Psoas muscle (tissue), 8 donors: ENCODE measurements around the gene ADCY1. TPM values are rescaled to one million over a fixed set of nuclear protein-coding genes. Genes with fewer than 3 reads are reported as not detected.

Experiments
- ATAC-seq, 4 donors: fragments of 200-7000 bp; cut with Tn5 transposase; one replicate each; pipeline ENCODE4 v1.9.1; 2020; ENCODE audit warnings: moderate library complexity in 3 of 4, mild to moderate bottlenecking in 2 of 4
- DNase-seq, 2 donors: peaks; one replicate each; pipeline ENCODE4 v3.0.0-alpha.2; 2020
- H3K27ac ChIP-seq: fragments of 200-600 bp; one replicate; pipeline ENCODE4 v1.8.0; 2022
- H3K27me3 ChIP-seq, 3 donors: fragments of 200-600 bp in 1 of 3; one replicate each; pipeline versions ENCODE4 v1.6.1 to v1.8.0; 2013 to 2022; ENCODE audit warnings: low read length in 2 of 3, mild to moderate bottlenecking in 2 of 3, moderate library complexity in 1 of 3; ENCODE audit not compliant: insufficient read depth in 3 of 3
- H3K36me3 ChIP-seq, 2 donors: fragments of 200-600 bp in 1 of 2; one replicate each; pipeline versions ENCODE4 v1.6.1 to v1.8.0; 2013 to 2022; ENCODE audit warnings: low read depth in 1 of 2, mild to moderate bottlenecking in 1 of 2, moderate library complexity in 1 of 2; ENCODE audit not compliant: insufficient read depth in 1 of 2
- H3K4me1 ChIP-seq: fragments of 200-600 bp; one replicate; pipeline ENCODE4 v1.8.0; 2022
- H3K4me3 ChIP-seq: fragments of 200-600 bp; one replicate; pipeline ENCODE4 v1.8.0; 2022; ENCODE audit warnings: mild to moderate bottlenecking
- H3K9me3 ChIP-seq: fragments of 200-600 bp; one replicate; pipeline ENCODE4 v1.8.0; 2022
- WGBS, 3 donors: extraction: QIAGEN DNeasy Blood & Tissue Kit; methylation state at CpG; one replicate each; pipeline versions ENCODE4 v1.1.6 to v1.1.7; 2013; 5-methylcytosine and 5-hydroxymethylcytosine counted together
- intact Hi-C, 2 donors: fragments of 100-400 bp; cut with DNase I; formaldehyde crosslinking; loops; one replicate each; pipeline versions ENCODE4 v1.11.0 to v1.14.2; 2022
- polyA plus RNA-seq, 3 donors: library from polyadenylated mRNA; stranded (reverse); fragments of 200-250 nt; gene quantifications; one replicate each; pipeline ENCODE4 v1.2.3, GENCODE V29; 2013
- total RNA-seq, 4 donors: library from RNA; stranded (reverse); fragmentation: NEBNext Ultra II Directional in 2 of 4; extraction: Animal tissue kit (Norgen Biotek cat#: 25700) in 2 of 4; gene quantifications; one replicate each; pipeline versions ENCODE4 v1.2.1 to v1.2.4, GENCODE V29; 2021 to 2023
- TF ChIP-seq, protein P1 (sequence below): fragments of 200-600 bp; IDR thresholded peaks from one replicate; pipeline ENCODE4 v1.8.0; 2022; ENCODE audit warnings: antibody characterized with exemption
- donor health status: healthy with polysubstance abuse.
- donor health status: DM: no; HTN: no; CAD: no; lungs with moderate emphysema.
- donor health status: Bipolar disorder and iron deficiency.
- donor health status: healthy.
- donor health status: DM: yes; HTN: yes; CAD: no.
- donor health status: DM: no; HTN: no; CAD: no.
- donor health status: DM: no; HTN: no; CAD: no.
- donor health status: DM: yes; HTN: yes; CAD: no.

ADCY1 gene
- total and polyA plus RNA-seq, 7 donors = 1.3 to 4.3 (median 2.2) TPM

DNA sequence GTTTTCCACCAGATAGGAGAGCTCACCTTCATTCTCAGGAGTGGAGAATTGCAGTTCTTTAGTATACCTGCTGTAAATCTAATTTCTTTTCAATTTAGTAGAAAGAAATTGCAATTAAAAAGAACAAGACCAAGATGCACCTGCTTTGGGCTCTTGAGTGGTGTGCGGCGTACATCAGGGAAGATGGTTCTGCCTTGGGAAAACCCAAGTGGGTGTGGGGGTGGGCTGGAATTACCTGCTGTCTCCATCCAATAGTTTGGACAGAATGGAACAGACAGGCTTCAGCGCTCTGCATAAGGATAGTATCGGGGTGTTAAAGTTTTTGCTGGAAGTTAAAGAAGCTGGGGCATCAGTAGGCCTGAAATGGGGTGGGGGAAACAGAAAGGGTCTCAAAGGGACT is 7.2 kb upstream of the ADCY1 start:
- no peaks in the 10 kb centered on the region for H3K36me3 ChIP-seq
- ATAC-seq (no peak), DNase-seq (no peak)
- intact Hi-C loops = no loop called here
- H3K4me1 ChIP-seq = peaks cover 15% of the 10 kb centered on the region
- TF ChIP-seq, protein P1, sequence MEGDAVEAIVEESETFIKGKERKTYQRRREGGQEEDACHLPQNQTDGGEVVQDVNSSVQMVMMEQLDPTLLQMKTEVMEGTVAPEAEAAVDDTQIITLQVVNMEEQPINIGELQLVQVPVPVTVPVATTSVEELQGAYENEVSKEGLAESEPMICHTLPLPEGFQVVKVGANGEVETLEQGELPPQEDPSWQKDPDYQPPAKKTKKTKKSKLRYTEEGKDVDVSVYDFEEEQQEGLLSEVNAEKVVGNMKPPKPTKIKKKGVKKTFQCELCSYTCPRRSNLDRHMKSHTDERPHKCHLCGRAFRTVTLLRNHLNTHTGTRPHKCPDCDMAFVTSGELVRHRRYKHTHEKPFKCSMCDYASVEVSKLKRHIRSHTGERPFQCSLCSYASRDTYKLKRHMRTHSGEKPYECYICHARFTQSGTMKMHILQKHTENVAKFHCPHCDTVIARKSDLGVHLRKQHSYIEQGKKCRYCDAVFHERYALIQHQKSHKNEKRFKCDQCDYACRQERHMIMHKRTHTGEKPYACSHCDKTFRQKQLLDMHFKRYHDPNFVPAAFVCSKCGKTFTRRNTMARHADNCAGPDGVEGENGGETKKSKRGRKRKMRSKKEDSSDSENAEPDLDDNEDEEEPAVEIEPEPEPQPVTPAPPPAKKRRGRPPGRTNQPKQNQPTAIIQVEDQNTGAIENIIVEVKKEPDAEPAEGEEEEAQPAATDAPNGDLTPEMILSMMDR = no peak
- no peak overlapping the region for H3K4me3 ChIP-seq
- no peaks in the 10 kb centered on the region for H3K9me3 ChIP-seq
- no peaks in the 10 kb centered on the region for H3K27me3 ChIP-seq
- 98 to 99% (median 98%) methylated on average over 4 of the region's 4 CpGs for WGBS, 3 donors
- H3K27ac ChIP-seq = no peak overlapping the region

DNA sequence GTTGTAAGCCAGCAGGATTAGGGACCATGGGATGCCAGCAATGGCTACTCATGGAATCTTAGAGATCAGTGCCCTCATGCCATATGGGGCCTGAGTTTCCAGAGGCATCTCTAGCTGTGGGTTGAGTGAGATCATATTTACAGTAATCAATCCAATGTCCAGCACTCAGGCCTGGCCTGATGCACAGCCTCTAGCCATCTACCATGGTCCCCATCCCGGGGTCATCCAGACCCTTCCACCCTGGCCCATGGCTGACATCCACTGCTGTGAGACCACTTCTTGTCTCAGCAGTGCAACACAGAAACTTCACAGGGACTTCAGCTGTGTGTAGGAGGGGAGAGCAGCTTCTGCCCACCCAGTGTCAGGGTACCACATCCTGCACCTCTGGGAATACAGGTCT is 6.5 kb upstream of the ADCY1 start:
- 80 to 83% (median 81%) methylated on average over 1 of the region's 1 CpG for WGBS, 3 donors
- intact Hi-C loops = no loop called here
- H3K4me1 ChIP-seq = peaks cover 15% of the 10 kb centered on the region
- TF ChIP-seq, protein P1 = no peak
- ATAC-seq (no peak), DNase-seq (no peak)
- no peaks in the 10 kb centered on the region for H3K36me3 ChIP-seq
- H3K9me3 ChIP-seq = no peaks in the 10 kb centered on the region
- H3K4me3 ChIP-seq = no peak overlapping the region
- no peak overlapping the region for H3K27ac ChIP-seq
- no peaks in the 10 kb centered on the region for H3K27me3 ChIP-seq

DNA sequence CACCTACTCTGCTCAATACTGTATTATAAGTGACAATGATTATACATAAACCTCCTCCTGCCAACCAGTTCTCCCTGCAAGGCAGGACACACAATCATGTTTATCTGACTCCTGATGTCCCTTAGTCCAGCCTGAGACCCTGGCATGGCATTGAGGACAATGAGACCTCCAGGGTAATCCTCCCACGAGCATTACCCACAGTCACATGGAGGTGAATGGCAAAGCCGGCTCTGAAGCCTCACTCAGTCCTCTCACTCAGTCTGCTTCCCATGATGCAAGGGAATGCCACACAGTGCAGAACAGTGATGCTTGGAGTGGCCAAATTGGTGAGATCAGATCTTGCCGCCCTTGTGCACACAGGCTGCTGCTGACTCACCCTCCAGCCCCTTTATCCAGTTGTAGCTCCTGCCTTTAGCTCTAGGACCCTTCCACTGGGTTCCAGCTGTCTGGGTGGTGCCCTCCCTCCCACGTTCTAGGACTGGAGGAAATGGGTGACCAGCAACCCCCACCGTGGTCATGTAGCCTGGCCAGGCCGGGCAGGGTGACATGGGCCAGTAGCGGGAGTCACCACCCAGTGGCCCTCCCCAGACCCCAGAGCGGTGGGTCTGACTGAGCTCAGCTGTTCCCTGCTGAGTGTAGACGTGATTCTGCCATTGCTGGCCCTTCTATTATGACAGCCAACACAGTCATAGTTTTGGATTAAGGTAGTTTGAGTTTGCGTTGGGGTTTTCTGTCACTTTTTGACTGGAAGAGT is 5.5 kb upstream of the ADCY1 start:
- intact Hi-C loops = no loop called here
- no peaks in the 10 kb centered on the region for H3K9me3 ChIP-seq
- no peak overlapping the region for H3K4me3 ChIP-seq
- no peaks in the 10 kb centered on the region for H3K27me3 ChIP-seq
- no peak for ATAC-seq
- H3K4me1 ChIP-seq = peaks cover 15% of the 10 kb centered on the region
- no peaks in the 10 kb centered on the region for H3K36me3 ChIP-seq
- no peak for DNase-seq
- H3K27ac ChIP-seq = no peak overlapping the region
- TF ChIP-seq, protein P1 = no peak
- WGBS, 3 donors = 81 to 88% (median 84%) methylated on average over 10 of the region's 10 CpGs

DNA sequence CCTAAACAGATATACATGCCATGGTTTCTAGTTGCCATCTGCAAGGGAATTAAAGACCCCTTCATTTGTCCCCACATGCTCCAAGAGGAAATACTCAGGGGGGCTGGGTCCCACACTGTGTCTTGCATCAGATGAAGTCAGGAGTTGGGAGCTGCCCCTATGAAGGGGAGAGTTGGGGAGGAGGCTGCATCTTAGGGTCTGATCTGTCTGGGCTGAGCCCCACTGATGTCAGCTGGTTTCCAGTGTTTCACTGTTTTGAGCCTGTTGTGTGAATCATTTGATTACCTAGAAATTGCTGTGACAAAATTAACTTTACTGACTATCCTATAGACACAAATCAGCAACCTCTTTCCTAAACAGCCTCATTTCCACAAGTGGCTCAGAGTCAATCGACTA is 4.9 kb upstream of the ADCY1 start:
- intact Hi-C loops = no loop called here
- no peaks in the 10 kb centered on the region for H3K27me3 ChIP-seq
- 83 to 100% (median 88%) methylated on average over 1 of the region's 1 CpG for WGBS, 3 donors
- H3K4me1 ChIP-seq = peaks cover 11% of the 10 kb centered on the region
- DNase-seq (no peak), ATAC-seq (no peak)
- H3K4me3 ChIP-seq = no peak overlapping the region
- H3K9me3 ChIP-seq = no peaks in the 10 kb centered on the region
- TF ChIP-seq, protein P1 = no peak
- H3K27ac ChIP-seq = no peak overlapping the region
- H3K36me3 ChIP-seq = no peaks in the 10 kb centered on the region

GRCh38 chr7:45570797-45571196 is 3.4 kb upstream of the ADCY1 start:
- intact Hi-C loops = no loop called here
- no peak overlapping the region for H3K27ac ChIP-seq

More at GRCh38 chr7:45570797-45571196, 3.4 kb upstream of the ADCY1 start:
- Histone ChIP-seq H3K4me3 (no peak overlapping the region), H3K27me3 (peaks cover 0 to 6% (median 0%) of the 10 kb centered on the region in 3 donors), H3K4me1 (peaks cover 7% of the 10 kb centered on the region), H3K36me3 (no peaks in the 10 kb centered on the region), H3K9me3 (no peaks in the 10 kb centered on the region)
- ATAC-seq (no peak), DNase-seq (no peak)
- TF ChIP-seq, protein P1 = no peak
- 85 to 92% (median 92%) methylated on average over 9 of the region's 9 CpGs for WGBS, 3 donors
